GM19438 (cell line): ENCODE results near the gene AP1G2.
A peak's percentile ranks its signal among the peaks of the same experiment; 100 is the strongest.
"Not testable (repeated sequence)": the region's sequence is repeated elsewhere in the genome, so short reads cannot be mapped to it uniquely, and the experiment has no call there.

Experiments used
- ATAC-seq: cut with Tn5 transposase; IDR thresholded peaks from one replicate; pipeline ENCODE4 v1.9.1; 2021; ENCODE audit warnings: low read depth; ENCODE audit not compliant: unreplicated experiment

The AP1G2 gene

GRCh38 chr14:23600322-23600707 is 32.7 kb upstream of the AP1G2 start:
- ATAC-seq: no peak

- ATAC-seq: not testable (repeated sequence)
Measured at GRCh38 chr14:23594191-23594590, 26.6 kb upstream of the AP1G2 start.

- ATAC-seq: no peak
Measured at GRCh38 chr14:23590198-23590597, 22.6 kb upstream of the AP1G2 start.

GRCh38 chr14:23589606-23590005 is 22.0 kb upstream of the AP1G2 start:
- no peak for ATAC-seq

GRCh38 chr14:23588884-23589598 is 21.4 kb upstream of the AP1G2 start:
- ATAC-seq: peak; percentile 97

DNA sequence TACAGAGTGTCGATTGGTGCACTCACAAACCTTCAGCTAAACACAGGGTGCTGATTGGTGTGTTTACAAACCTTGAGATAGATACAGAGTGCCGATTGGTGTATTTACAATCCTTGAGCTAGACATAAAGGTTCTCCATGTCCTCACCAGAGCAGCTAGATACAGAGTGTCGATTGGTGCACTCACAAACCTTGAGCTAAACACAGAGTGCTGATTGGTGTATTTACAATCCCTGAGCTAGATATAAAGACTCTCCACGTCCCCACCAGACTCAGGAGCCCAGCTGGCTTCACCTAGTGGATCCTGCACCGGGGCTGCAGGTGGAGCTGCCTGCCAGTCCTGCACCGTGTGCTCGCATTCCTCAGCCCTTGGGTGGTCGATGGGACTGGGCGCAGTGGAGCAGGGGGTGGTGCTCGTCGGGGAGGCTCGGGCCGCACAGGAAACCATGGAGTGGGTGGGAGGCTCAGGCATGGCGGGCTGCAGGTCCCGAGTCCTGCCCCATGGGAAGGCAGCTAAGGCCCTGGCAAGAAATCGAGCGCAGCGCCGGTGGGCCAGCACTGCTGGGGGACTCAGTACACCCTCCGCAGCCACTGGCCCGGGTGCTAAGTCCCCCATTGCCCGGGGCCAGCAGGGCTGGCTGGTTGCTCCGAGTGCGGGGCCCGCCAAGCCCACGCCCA is 17.1 kb upstream of the AP1G2 start:
- not testable (repeated sequence) for ATAC-seq

DNA sequence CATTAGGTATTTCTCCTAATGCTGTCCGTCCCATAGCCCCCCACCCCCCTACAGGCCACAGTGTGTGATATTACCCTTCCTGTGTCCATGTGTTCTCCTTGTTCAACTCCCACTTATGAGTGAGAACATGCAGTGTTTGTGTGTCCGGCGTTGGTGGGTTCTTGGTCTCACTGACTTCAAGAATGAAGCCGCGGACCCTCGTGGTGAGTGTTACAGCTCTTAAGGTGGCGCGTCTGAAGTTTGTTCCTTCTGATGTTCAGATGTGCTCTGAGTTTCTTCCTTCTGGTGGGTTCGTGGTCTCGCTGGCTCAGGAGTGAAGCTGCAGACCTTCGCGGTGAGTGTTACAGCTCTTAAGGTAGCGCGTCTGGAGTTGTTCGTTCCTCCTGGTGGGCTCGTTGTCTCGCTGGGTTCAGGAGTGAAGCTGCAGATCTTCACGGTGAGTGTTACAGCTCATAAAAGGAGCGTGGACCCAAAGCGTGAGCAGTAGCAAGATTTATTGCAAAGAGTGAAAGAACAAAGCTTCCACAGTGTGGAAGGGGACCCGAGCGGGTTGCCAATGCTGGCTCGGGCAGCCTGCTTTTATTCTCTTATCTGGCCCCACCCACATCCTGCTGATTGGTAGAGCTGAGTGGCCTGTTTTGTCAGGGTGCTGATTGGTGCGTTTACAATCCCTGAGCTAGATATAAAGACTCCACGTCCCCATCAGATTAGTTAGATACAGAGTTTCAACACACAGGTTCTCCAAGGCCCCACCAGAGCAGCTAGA is 16.4 kb upstream of the AP1G2 start:
- not testable (repeated sequence) for ATAC-seq

DNA sequence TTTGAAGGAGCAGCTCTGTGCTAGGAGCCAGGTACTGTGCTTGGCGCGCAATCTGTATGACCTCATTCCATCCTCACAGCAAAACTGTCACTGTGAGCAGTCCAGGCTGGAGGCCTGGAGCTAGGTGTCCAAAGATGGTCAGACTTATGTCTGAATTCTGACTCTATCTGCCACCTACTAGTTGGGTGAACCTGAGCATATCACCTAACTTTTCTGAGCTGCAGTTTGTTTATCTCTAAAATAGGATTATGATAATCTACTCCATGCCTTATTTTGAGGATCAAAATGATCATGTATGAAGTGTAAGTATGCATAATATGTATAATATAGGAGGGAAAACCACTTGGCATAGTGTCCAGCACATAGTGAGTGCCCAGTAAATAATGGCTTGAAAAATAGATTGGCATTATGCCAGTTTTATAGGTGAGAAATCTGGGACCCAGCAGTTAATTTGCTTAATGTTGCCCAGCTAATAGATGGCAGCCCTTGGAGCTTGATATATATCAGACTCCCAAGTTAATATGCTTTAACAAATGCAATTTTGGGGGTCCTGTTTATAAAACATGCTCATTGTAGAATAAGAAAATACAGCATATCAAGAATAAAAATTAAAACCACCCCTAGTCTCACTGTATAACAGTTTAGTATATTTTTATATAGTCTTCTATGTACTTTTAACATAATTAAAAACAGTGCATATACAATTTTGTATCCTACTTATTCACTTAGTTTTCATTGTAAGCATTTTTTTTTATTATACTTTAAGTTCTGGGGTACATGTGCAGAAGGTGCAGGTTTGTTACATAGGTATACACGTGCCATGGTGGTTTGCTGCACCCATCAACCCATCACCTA is 15.5 kb upstream of the AP1G2 start:
- no peak for ATAC-seq

- no peak for ATAC-seq
Measured at GRCh38 chr14:23580948-23581281, 13.3 kb upstream of the AP1G2 start.

GRCh38 chr14:23580152-23580926 is 12.7 kb upstream of the AP1G2 start:
- ATAC-seq: no peak

GRCh38 chr14:23579739-23580138 is 12.1 kb upstream of the AP1G2 start:
- no peak for ATAC-seq

DNA sequence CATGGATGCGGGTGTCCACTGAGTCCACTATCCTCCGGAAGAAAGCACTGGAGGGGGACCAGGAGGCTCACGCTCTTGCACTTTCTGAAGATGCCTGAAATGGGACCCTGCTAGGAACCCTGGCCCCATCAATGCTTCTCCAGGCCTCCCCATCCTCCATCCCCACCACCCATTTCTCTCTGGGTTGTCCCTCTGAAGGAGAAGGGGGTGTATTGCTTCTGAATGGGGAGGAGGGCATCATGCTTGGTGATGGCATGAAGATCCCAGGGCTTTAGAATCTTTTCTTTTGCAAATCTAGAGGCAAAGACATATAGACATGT is 11.7 kb upstream of the AP1G2 start:
- ATAC-seq: no peak

- no peak for ATAC-seq
Measured at GRCh38 chr14:23578560-23579310, 11.1 kb upstream of the AP1G2 start, which contains the start of gene JPH4. Gene JPH4 (minus strand): TSS chr14:23578790. CDS start chr14:23577453, 1,337 bp downstream.

- ATAC-seq: no peak
Measured at GRCh38 chr14:23577710-23578392, 10.3 kb upstream of the AP1G2 start.

DNA sequence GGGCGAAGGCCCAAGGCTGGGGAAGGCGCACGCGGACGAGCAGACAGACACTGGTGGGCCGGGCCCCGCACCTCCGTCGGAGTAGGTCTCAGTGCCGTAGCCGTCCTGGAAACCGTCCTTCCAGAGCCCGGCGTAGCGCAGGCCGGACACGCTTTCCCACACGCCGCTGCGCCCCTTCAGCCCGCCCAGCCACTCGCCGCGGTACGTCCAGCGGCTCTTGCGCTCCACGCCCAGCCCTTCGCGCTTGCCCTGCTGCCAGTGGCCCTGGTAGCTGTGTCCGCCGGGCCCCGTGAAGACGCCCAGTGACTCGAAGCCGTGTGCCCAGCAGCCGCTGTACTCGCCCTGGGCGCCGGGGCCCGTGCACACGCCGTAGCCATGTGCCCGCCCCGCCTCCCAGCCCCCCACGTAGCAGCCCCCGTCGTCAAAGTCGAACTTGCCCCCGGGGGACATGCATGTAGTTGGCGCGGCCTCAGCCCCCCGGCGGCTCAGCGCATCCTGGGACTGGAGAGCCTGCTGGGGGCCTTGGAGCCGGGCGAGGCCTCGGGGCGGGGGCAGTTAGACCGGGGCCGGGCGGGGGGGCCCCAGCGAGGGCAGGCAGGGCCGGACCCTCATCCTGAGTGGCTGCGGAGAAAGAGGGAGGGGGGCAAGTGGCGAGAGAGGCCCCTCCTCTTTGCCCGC is 9.6 kb upstream of the AP1G2 start:
- ATAC-seq: no peak

DNA sequence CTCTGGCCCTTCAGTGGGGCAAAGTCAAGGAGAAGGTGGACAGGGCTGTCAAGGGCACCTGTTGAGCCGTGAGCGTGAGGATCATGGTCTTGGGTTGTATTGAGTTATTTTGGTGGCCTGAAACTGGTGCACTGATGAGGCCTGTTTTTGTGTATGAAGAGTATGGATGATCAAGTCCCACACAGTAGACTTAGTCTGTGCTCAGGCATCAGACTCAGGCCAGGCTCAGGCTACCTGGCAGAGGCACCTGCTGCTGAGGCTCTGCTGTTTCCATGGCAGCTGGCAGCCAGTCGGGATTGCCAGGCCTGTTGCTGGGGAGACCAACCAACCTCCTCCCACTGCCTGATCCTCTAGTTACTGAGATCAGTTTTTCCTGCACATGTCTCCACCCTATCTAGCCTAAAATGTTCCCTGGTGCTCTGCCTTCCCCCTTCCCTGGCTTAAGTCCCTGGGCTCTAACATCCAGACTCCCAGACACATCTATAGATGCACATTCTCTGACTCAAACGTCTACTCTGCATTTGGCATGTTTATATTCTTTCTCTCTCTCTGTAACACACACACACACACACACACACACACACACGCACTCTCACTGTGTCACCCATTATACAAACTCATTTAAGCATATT is 5.9 kb upstream of the AP1G2 start:
- ATAC-seq: no peak

- ATAC-seq: no peak
Measured at GRCh38 chr14:23572836-23573235, 5.2 kb upstream of the AP1G2 start.

DNA sequence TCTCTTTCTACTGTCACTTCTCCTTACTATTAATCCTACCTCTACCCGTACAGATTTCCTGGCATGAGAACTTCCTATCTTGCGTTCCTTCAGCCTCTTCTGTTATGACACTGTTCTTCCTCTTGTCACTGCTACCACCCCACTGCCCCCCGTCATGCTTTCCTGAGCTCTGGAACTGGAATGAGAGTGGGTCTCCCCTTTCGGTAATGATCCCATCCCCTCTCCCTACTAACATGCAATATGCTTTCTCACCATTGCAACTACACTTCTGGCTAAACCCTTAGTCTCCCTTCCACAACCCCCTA is 4.9 kb upstream of the AP1G2 start:
- ATAC-seq: no peak
